ENCODE results near the gene ABL2.

Gene ABL2

GRCh38 chr1:179128520-179128919 is 101.0 kb downstream of the ABL2 start:
- no peak for DNase-seq (ENCODE audit: low read depth)
- no peak overlapping the region for H3K4me3 ChIP-seq (ENCODE audit: low read depth, low read length)
- TF ChIP-seq CTCF (IDR thresholded peaks at IDR 0.05; ENCODE audit: low read depth, low read length, missing control alignments): no peak
- in situ Hi-C loops (cut with HindIII; ENCODE audit: low sequenced_read_pairs): no loop called here

GRCh38 chr1:179127163-179127895 is 102.1 kb downstream of the ABL2 start:
- no peak for TF ChIP-seq CTCF (IDR thresholded peaks at IDR 0.05; ENCODE audit: low read depth, low read length, missing control alignments)
- DNase-seq (ENCODE audit: low read depth): no peak
- no peak overlapping the region for H3K4me3 ChIP-seq (ENCODE audit: low read depth, low read length)
- in situ Hi-C loops (cut with HindIII; ENCODE audit: low sequenced_read_pairs): no loop called here

GRCh38 chr1:179126338-179127060 is 103.0 kb downstream of the ABL2 start:
- in situ Hi-C loops (cut with HindIII; ENCODE audit: low sequenced_read_pairs): no loop called here
- DNase-seq (ENCODE audit: low read depth): peak; percentile 43
- TF ChIP-seq CTCF (IDR thresholded peaks at IDR 0.05; ENCODE audit: low read depth, low read length, missing control alignments): no peak
- H3K4me3 ChIP-seq (ENCODE audit: low read depth, low read length): no peak overlapping the region

- in situ Hi-C loops (cut with HindIII; ENCODE audit: low sequenced_read_pairs): no loop called here
- no peak for TF ChIP-seq CTCF (IDR thresholded peaks at IDR 0.05; ENCODE audit: low read depth, low read length, missing control alignments)
- no peak for DNase-seq (ENCODE audit: low read depth)
- H3K4me3 ChIP-seq (ENCODE audit: low read depth, low read length): no peak overlapping the region
Observed at GRCh38 chr1:179124873-179125272, 104.6 kb downstream of the ABL2 start.

- peak; percentile 55 for DNase-seq (ENCODE audit: low read depth)
- in situ Hi-C loops (cut with HindIII; ENCODE audit: low sequenced_read_pairs): no loop called here
- no peak overlapping the region for H3K4me3 ChIP-seq (ENCODE audit: low read depth, low read length)
- TF ChIP-seq CTCF (IDR thresholded peaks at IDR 0.05; ENCODE audit: low read depth, low read length, missing control alignments): peak; percentile 62
Observed at GRCh38 chr1:179121159-179121938, 108.1 kb downstream of the ABL2 start.

GRCh38 chr1:179120736-179121135 is 108.7 kb downstream of the ABL2 start:
- in situ Hi-C loops (cut with HindIII; ENCODE audit: low sequenced_read_pairs): no loop called here
- TF ChIP-seq CTCF (IDR thresholded peaks at IDR 0.05; ENCODE audit: low read depth, low read length, missing control alignments): no peak
- no peak overlapping the region for H3K4me3 ChIP-seq (ENCODE audit: low read depth, low read length)
- no peak for DNase-seq (ENCODE audit: low read depth)

Measured in astrocyte of the cerebellum (primary cell).